GM12878 (cell line): ENCODE data around the gene ASGR2. TPM values are rescaled to one million over a fixed set of nuclear protein-coding genes. Genes with fewer than 3 reads are reported as not detected.
A peak's percentile ranks its signal among the peaks of the same experiment; 100 is the strongest.

Experiments
- ATAC-seq: fragments of 200-7000 bp; cut with Tn5 transposase; 3 replicates; pipeline ENCODE4 v1.9.1; 2020; ENCODE audit warnings: mild to moderate bottlenecking, moderate library complexity
- BruUV-seq: library from RNA; stranded (reverse); fragments of 400-500 nt; replicated peaks from 2 replicates; lab custom pipeline; 2021; lab: Mats Ljungman, UMichigan
- CTCF ChIA-PET: fragments of 300-600 bp; sonication (Branson Sonifier 250); formaldehyde crosslinking; extraction: SDS; loops from one replicate; lab custom pipeline; 2021; ENCODE audit warnings: inconsistent platforms; lab: Yijun Ruan, JAX
- POLR2A ChIA-PET: fragments of 350-600 bp; formaldehyde crosslinking; extraction: SDS; loops from one replicate; lab custom pipeline; 2021; ENCODE audit warnings: inconsistent platforms; lab: Charles Lee
- RAD21 ChIA-PET: fragments of 300-600 bp; sonication (Branson Sonifier 250); formaldehyde crosslinking; loops from one replicate; lab custom pipeline; 2023; ENCODE audit warnings: antibody characterized with exemption; ENCODE audit not compliant: unreplicated experiment; lab: Charles Lee
- SMC1A ChIA-PET: fragments of 300-600 bp; sonication (Branson Sonifier 250); formaldehyde crosslinking; loops from one replicate; lab custom pipeline; 2023; ENCODE audit not compliant: unreplicated experiment, uncharacterized antibody; lab: Charles Lee
- DNase-seq: peaks from one replicate; pipeline ENCODE4 v3.0.0-alpha.2; 2011; ENCODE audit warnings: low read depth, low spot score
- FAIRE-seq: peaks from 3 replicates; lab custom pipeline; 2011; peaks lifted over from hg19 to GRCh38; lab: Jason Lieb, UNC
- H2AFZ ChIP-seq: 2 replicates; pipeline ENCODE4 v1.6.0; 2011; ENCODE audit warnings: low read depth, low read length, control low read depth; ENCODE audit not compliant: control insufficient read depth
- H3K27ac ChIP-seq: 2 replicates; pipeline ENCODE4 v1.5.1; 2011; ENCODE audit warnings: control low read depth; ENCODE audit not compliant: control insufficient read depth, insufficient read depth
- H3K27me3 ChIP-seq, 2 experiments: replicated peaks in 1 of 2; 2 replicates each; pipeline versions ENCODE4 v1.6.0 to v1.6.1; 2011; ENCODE audit warnings: low read length in 1 of 2; ENCODE audit not compliant: control insufficient read depth in 2 of 2, insufficient read depth in 2 of 2
- H3K36me3 ChIP-seq, 2 experiments: 2 replicates each; pipeline ENCODE4 v1.5.1; 2011; ENCODE audit warnings: low read length in 1 of 2; ENCODE audit not compliant: control insufficient read depth in 2 of 2, insufficient read depth in 2 of 2
- H3K4me1 ChIP-seq: 2 replicates; pipeline ENCODE4 v1.6.1; 2011; ENCODE audit warnings: mild to moderate bottlenecking, low read length, moderate library complexity, mixed read lengths; ENCODE audit not compliant: control insufficient read depth, insufficient read depth
- H3K4me2 ChIP-seq: 2 replicates; pipeline ENCODE4 v1.6.0; 2011; ENCODE audit warnings: control low read depth; ENCODE audit not compliant: control insufficient read depth, insufficient read depth
- H3K4me3 ChIP-seq: fragments of 200-600 bp; sonication (generic); 2 replicates; pipeline ENCODE4 v1.5.1; 2016
- H3K79me2 ChIP-seq: 2 replicates; pipeline ENCODE4 v1.6.0; 2011; ENCODE audit warnings: low read length; ENCODE audit not compliant: control insufficient read depth, insufficient read depth
- H3K9ac ChIP-seq: 2 replicates; pipeline ENCODE4 v1.8.0; 2011; ENCODE audit warnings: low read length, control low read depth, mixed read lengths; ENCODE audit not compliant: control insufficient read depth, insufficient read depth
- H3K9me3 ChIP-seq: replicated peaks from 3 replicates; pipeline ENCODE4 v1.5.1; 2011; ENCODE audit warnings: mild to moderate bottlenecking, low read length; ENCODE audit not compliant: control insufficient read depth, insufficient read depth
- H4K20me1 ChIP-seq: 2 replicates; pipeline ENCODE4 v1.6.0; 2011; ENCODE audit not compliant: control insufficient read depth, insufficient read depth
- BCL3 ChIP-seq: IDR thresholded peaks from 2 replicates; pipeline ENCODE4 v1.6.1; 2011; ENCODE audit warnings: borderline replicate concordance, low read depth, mild to moderate bottlenecking, moderate library complexity, low read length; ENCODE audit not compliant: insufficient read depth, poor library complexity, severe bottlenecking
- CREM ChIP-seq: IDR thresholded peaks from 2 replicates; pipeline ENCODE4 v1.6.1; 2014; ENCODE audit warnings: antibody characterized with exemption, low read depth
- RAD51 ChIP-seq: fragments of 450-650 bp; IDR thresholded peaks from 2 replicates; pipeline ENCODE4 v1.6.1; 2016; ENCODE audit warnings: moderate library complexity, mild to moderate bottlenecking, inconsistent platforms
- SRF ChIP-seq, 2 experiments: IDR thresholded peaks; 2 replicates each; pipeline ENCODE4 v1.6.1; 2011; ENCODE audit warnings: low read depth in 2 of 2, low read length in 2 of 2, mild to moderate bottlenecking in 1 of 2, moderate library complexity in 1 of 2
- TCF3 ChIP-seq: IDR thresholded peaks from 2 replicates; pipeline ENCODE4 v1.6.1; 2012; ENCODE audit warnings: low read depth, mild to moderate bottlenecking, low read length, borderline replicate concordance; ENCODE audit not compliant: insufficient read depth
- WGBS: methylation state at CpG from one replicate; pipeline ENCODE4 v1.1.6; 2016; ENCODE audit warnings: low lambda C conversion rate; ENCODE audit not compliant: insufficient replicate concordance, insufficient coverage; ENCODE audit errors: missing lambda C conversion rate; 5-methylcytosine and 5-hydroxymethylcytosine counted together
- in situ Hi-C: fragments of 300-500 bp; cut with MboI; formaldehyde crosslinking; loops from 9 replicates; pipeline ENCODE4 v1.14.3; 2018; ENCODE audit warnings: mixed read lengths
- intact Hi-C: fragments of 100-400 bp; cut with micrococcal nuclease; formaldehyde crosslinking; loops from one replicate; pipeline ENCODE4 v1.14.2; 2022; ENCODE audit not compliant: unreplicated experiment
- polyA plus RNA-seq, 11 experiments: library from polyadenylated mRNA; depleted of rRNA in 4 of 11; unstranded in 6 of 11; stranded (reverse) in 5 of 11; fragments of >200 nt; fragmentation: Nextera tagmentation in 4 of 11; fragmentation: Illumina TruSeq in 1 of 11; extraction: Ambion mirVana in 4 of 11; extraction: Trizol in 1 of 11; gene quantifications; 1 replicate in 1 of 11; 2 replicates in 10 of 11; pipeline versions ENCODE4 v1.2.1 to v1.2.3, GENCODE V29; 2011 to 2016; ENCODE audit warnings: inconsistent platforms in 2 of 11, missing spikeins in 2 of 11, low read depth in 1 of 11
- total RNA-seq, 4 experiments: library from RNA; depleted of rRNA in 3 of 4; stranded (reverse); fragments of >200 nt in 3 of 4; fragmentation: Illumina TruSeq in 1 of 4; extraction: Trizol in 1 of 4; gene quantifications; 2 replicates each; pipeline versions ENCODE4 v1.2.1 to v1.2.3, GENCODE V29; 2013 to 2021

Gene ASGR2
- total and polyA plus RNA-seq, 10 of the 15 experiments (the other 5 are each of a cell fraction or from before 2014, with no cell fraction given), result not detected

- Histone ChIP-seq H3K4me2 (no peak overlapping the region), H3K27ac (no peak overlapping the region), H3K36me3 (no peaks in the 10 kb centered on the region), H3K4me3 (no peak overlapping the region), H3K9me3 (no peaks in the 10 kb centered on the region), H2AFZ (no peak overlapping the region), H3K27me3 (no peaks in the 10 kb centered on the region), H3K9ac (no peak overlapping the region), H4K20me1 (no peaks in the 10 kb centered on the region), H3K4me1 (peaks cover 7% of the 10 kb centered on the region), H3K79me2 (no peaks in the 10 kb centered on the region)
- WGBS, result 69% methylated on average over 32 of the region's 32 CpGs
- no TSS peak for BruUV-seq
- ChIA-PET RAD21 (no interaction called here), SMC1A (no interaction called here), CTCF (no interaction called here), POLR2A (no interaction called here)
- in situ Hi-C loops, result no loop called here
- DNase-seq (no peak), FAIRE-seq (no peak), ATAC-seq (no peak)
- TF ChIP-seq CREM, result no peak
- 0 out of 2 replicates have a peak, but pooled peaks have one; percentile 29 for TF ChIP-seq TCF3
- intact Hi-C loops, result no loop called here
These were observed 6.6 kb downstream of the ASGR2 start for GRCh38 chr17:7107795-7108559.

GRCh38 chr17:7107012-7107754 is 7.4 kb downstream of the ASGR2 start:
- ATAC-seq, result no peak

More at GRCh38 chr17:7107012-7107754, 7.4 kb downstream of the ASGR2 start:
- CTCF ChIA-PET, result no interaction called here
- 52% methylated on average over 20 of the region's 20 CpGs for WGBS
- POLR2A ChIA-PET, result no interaction called here
- H3K9ac ChIP-seq, result no peak overlapping the region
- DNase-seq (no peak), FAIRE-seq (no peak)
- no peaks in the 10 kb centered on the region for H4K20me1 ChIP-seq
- no peak overlapping the region for H3K27ac ChIP-seq
- H3K4me3 ChIP-seq, result no peak overlapping the region
- no peak for TF ChIP-seq RAD51
- TF ChIP-seq SRF (IDR thresholded peaks at IDR 0.05; ENCODE audit: low read depth in 2 of 2, low read length in 2 of 2), result 0 out of 4 replicates have a peak, but pooled peaks of 1 of the 2 experiments have one; percentile 12
- peak; percentile 78 for TF ChIP-seq BCL3
- TF ChIP-seq, all 136 proteins: peak for 2
- intact Hi-C loops (no loop called here), in situ Hi-C loops (no loop called here)
- Histone ChIP-seq H3K27me3 (no peaks in the 10 kb centered on the region; a peak in 1 of 4 replicates), H3K36me3 (no peaks in the 10 kb centered on the region), H3K79me2 (no peaks in the 10 kb centered on the region), H3K9me3 (no peaks in the 10 kb centered on the region), H3K4me2 (no peak overlapping the region), H2AFZ (no peak overlapping the region), H3K4me1 (peaks cover 7% of the 10 kb centered on the region)
- ChIA-PET RAD21 (no interaction called here), SMC1A (no interaction called here)
- BruUV-seq, result no TSS peak
